Forelimb muscle (tissue), 1 donor: Measurements from ENCODE around the gene NEMF. TPM values are rescaled to one million over a fixed set of nuclear protein-coding genes. Genes with fewer than 3 reads are reported as not detected.
"Not testable (repeated sequence)": the region's sequence is repeated elsewhere in the genome, so short reads cannot be mapped to it uniquely, and the experiment has no call there.

Experiments
- DNase-seq: peaks from one replicate; pipeline ENCODE4 v3.0.0-alpha.2; 2013; ENCODE audit warnings: low read depth
- polyA plus RNA-seq: library from polyadenylated mRNA; unstranded; fragments of 120-200 nt; gene quantifications from one replicate; pipeline ENCODE4 v1.2.1, GENCODE V29; 2013; ENCODE audit not compliant: insufficient read length

The NEMF gene
- 45.6 TPM for polyA plus RNA-seq

- DNase-seq: peak; percentile 93
Observed at GRCh38 chr14:49852301-49853157, at the start of gene NEMF. Gene NEMF (minus strand): TSS chr14:49852788. CDS start chr14:49852753, 35 bp downstream.

GRCh38 chr14:49900973-49901372 is 48.4 kb upstream of the NEMF start:
- DNase-seq: no peak

- no peak for DNase-seq
Observed at GRCh38 chr14:49898485-49898884, 45.9 kb upstream of the NEMF start.

GRCh38 chr14:49897965-49898364 is 45.4 kb upstream of the NEMF start:
- no peak for DNase-seq

GRCh38 chr14:49897414-49897813 is 44.8 kb upstream of the NEMF start:
- no peak for DNase-seq

- no peak for DNase-seq
Observed at GRCh38 chr14:49896966-49897365, 44.4 kb upstream of the NEMF start.

- not testable (repeated sequence) for DNase-seq
Observed at GRCh38 chr14:49896272-49896671, 43.7 kb upstream of the NEMF start.

GRCh38 chr14:49895480-49895879 is 42.9 kb upstream of the NEMF start:
- DNase-seq: no peak

GRCh38 chr14:49894214-49895107 is 41.9 kb upstream of the NEMF start:
- DNase-seq: not testable (repeated sequence)

- DNase-seq: no peak
Observed at GRCh38 chr14:49893309-49894213, 41.0 kb upstream of the NEMF start.

- DNase-seq: peak; percentile 94
Observed at GRCh38 chr14:49892636-49893308, 40.2 kb upstream of the NEMF start, which contains the start of gene ARF6. Gene ARF6 (plus strand): TSS chr14:49893082. CDS start chr14:49893737, 655 bp downstream.

GRCh38 chr14:49892301-49892635 is 39.7 kb upstream of the NEMF start:
- DNase-seq: peak; percentile 76

- DNase-seq: no peak
Observed at GRCh38 chr14:49888293-49888692, 35.7 kb upstream of the NEMF start.

- DNase-seq: no peak
Observed at GRCh38 chr14:49886523-49886922, 33.9 kb upstream of the NEMF start.

GRCh38 chr14:49882826-49883694 is 30.5 kb upstream of the NEMF start:
- DNase-seq: no peak

GRCh38 chr14:49881350-49882001 is 28.9 kb upstream of the NEMF start:
- no peak for DNase-seq

GRCh38 chr14:49880267-49881064 is 27.9 kb upstream of the NEMF start:
- no peak for DNase-seq

- no peak for DNase-seq
Observed at GRCh38 chr14:49879646-49880204, 27.1 kb upstream of the NEMF start.
